Measurements from ENCODE around the gene THAP12.
"Not testable (repeated sequence)": the region's sequence is repeated elsewhere in the genome, so short reads cannot be mapped to it uniquely, and the experiment has no call there.

Gene THAP12, protein sequence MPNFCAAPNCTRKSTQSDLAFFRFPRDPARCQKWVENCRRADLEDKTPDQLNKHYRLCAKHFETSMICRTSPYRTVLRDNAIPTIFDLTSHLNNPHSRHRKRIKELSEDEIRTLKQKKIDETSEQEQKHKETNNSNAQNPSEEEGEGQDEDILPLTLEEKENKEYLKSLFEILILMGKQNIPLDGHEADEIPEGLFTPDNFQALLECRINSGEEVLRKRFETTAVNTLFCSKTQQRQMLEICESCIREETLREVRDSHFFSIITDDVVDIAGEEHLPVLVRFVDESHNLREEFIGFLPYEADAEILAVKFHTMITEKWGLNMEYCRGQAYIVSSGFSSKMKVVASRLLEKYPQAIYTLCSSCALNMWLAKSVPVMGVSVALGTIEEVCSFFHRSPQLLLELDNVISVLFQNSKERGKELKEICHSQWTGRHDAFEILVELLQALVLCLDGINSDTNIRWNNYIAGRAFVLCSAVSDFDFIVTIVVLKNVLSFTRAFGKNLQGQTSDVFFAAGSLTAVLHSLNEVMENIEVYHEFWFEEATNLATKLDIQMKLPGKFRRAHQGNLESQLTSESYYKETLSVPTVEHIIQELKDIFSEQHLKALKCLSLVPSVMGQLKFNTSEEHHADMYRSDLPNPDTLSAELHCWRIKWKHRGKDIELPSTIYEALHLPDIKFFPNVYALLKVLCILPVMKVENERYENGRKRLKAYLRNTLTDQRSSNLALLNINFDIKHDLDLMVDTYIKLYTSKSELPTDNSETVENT

GRCh38 chr11:76380977-76381719 is at the start of gene THAP12, which contains the start of gene GVQW3:
Gene THAP12, minus strand, starts transcription at chr11:76381132. Its CDS starts 296 bp downstream, at chr11:76380836.
Gene GVQW3, plus strand, starts transcription at chr11:76381323. Its CDS starts 506 bp downstream, at chr11:76381829.
- peak; percentile 97 for DNase-seq

GRCh38 chr11:76426660-76427059 is 45.7 kb upstream of the THAP12 start:
- no peak for DNase-seq

DNA sequence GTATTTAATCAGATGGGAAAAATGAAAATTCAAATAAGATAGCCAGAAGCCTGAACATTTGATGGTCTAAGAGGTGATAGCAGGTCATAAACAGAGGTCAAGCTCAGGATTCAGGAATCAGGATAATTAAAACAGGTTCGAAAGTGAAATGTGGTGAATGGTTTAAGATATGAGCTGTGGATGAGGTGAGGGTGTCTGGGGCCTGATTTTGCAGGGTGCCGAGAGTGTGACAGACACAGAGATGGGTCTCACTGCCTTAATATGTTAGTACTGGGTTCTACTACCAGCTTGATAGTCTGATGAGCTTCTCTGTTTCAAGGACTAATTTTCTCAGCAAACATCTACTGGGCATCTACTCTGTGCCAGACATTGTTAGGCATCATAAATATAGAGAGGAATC is 44.0 kb upstream of the THAP12 start:
- DNase-seq = no peak

DNA sequence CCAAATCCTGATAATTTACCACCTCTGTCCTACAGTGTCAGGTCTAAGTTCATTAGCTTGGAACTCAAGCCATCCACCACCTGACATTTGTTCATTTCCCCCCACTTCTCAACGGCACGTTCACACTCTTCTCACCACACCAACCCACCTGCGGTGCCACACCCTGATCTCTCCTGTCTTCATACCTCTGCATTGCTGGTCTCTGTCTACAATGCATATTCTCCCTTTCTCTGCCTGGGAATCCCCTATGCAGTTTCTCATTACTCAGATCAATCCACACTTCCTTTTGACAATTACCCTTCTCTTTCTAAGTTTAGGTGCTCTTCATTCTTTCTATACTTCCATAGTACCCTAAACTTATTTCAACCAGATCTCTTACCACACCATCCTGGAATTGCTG is 43.4 kb upstream of the THAP12 start:
- no peak for DNase-seq

- peak; percentile 8 for DNase-seq
Observed at GRCh38 chr11:76419896-76420295, 39.0 kb upstream of the THAP12 start.

- DNase-seq = peak; percentile 3
Observed at GRCh38 chr11:76415073-76415472, 34.1 kb upstream of the THAP12 start.

- no peak for DNase-seq
Observed at GRCh38 chr11:76410851-76411357, 30.0 kb upstream of the THAP12 start.

GRCh38 chr11:76408171-76408965 is 27.4 kb upstream of the THAP12 start:
- DNase-seq = no peak

DNA sequence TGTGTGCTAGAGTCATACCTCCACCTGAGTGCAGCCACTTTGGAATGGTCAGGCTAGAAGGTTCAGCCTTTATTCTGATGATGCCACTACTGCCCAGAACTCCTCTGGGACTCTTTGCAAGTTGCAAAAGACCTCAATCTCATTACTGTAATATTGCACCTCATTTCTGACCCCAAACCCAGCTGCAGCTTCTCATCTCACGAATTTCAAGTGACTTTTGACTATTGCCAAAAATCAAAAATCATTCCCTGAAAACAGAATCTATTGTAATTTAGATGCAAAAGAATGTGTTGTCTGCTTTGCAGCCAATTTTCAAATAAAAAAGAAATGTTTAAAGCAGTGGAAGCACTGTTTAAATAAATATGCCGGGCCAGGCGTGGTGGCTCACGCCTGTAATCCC is 25.4 kb upstream of the THAP12 start:
- no peak for DNase-seq

- not testable (repeated sequence) for DNase-seq
Observed at GRCh38 chr11:76401484-76401883, 20.6 kb upstream of the THAP12 start.

- no peak for DNase-seq
Observed at GRCh38 chr11:76400967-76401366, 20.0 kb upstream of the THAP12 start.

- DNase-seq = no peak
Observed at GRCh38 chr11:76397383-76397782, 16.5 kb upstream of the THAP12 start.

DNA sequence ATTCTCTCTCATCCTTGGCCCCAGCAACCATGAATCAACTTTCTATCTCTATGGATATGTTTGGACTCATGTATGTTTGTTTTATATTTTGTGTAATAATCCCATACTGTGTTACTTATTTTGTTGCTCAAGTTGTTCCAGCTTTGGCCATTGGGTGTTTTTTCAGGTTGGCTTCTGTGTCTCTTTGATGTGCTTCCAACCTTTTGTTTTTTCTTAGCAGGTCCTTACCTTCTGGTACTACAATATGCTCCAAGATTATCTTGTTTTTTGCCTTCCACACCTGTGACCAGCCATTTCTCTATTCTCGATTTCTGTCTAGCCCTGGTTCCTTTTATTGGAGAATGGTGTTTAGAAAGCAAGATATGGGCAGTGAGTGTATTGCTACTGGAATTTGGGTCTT is 14.4 kb upstream of the THAP12 start:
- DNase-seq = no peak

- no peak for DNase-seq
Observed at GRCh38 chr11:76394411-76394810, 13.5 kb upstream of the THAP12 start.

DNA sequence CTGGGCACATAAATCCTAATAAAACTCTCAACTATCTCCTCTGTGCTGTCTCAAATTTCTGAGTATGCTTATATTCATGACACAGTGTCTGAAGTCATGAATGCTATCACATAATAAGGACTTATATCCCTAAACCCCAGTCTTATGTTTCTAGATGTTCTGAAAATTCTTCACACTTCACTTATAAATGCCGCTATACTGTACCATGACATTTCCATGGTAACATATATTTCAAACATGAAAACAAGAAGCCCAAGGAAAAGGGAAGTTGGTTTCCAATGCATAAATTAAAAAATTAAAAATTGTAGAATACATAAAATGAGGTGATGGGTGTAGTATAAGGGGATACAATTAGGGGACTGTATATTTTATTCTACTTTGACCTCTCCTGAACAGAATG is 11.9 kb upstream of the THAP12 start:
- no peak for DNase-seq

DNA sequence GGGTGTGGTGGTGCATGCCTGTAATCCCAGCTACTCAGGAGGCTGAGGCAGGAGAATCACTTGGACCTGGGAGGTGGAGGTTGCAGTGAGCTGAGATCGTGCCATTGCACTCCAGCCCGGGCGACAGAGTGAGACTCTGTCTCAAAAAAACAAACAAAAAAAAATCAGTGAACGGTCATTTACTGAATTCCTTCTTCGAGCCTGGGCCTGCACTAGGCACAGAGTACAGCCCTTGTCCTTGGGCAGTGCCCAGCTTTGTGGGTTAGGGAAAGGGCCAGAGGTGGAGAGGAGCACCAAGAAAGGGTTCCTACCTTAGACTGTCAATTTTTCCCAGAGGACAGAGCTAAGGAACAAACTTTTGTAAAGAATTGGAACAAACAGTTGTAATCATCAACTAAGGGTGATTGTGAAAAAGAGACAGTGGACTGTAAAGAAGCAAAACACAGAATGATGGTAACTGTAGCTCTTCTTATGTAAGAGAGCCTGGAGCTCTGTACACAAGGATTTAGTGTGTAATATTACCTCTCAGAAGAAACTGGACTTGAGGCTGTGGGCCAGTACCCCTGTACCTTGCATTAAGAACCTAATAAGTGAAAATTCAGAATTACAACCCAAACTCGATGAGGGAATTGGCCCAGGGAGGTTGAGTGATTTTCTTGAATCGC is 11.0 kb upstream of the THAP12 start:
- DNase-seq = no peak

DNA sequence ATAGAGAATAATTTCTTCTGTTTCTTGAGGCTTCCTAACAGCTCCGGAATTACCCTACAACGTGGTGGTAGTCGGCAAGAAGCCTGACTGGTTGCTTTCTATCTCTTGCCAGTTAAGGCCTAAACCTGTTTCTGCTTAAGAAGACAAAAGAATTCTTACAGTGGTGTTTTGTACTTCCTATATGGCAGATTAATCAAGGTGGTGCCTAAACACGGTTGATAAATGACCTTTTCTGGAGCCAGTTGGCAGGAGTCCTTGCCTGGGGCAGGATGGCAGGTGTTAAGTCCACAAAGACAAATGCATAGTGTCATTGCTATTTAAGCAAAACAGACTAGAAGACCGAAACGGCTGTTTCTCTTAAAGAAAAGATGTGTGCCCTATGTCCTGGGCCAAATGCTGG is 10.1 kb upstream of the THAP12 start:
- no peak for DNase-seq

- DNase-seq = no peak
Observed at GRCh38 chr11:76388408-76388807, 7.5 kb upstream of the THAP12 start.

DNA sequence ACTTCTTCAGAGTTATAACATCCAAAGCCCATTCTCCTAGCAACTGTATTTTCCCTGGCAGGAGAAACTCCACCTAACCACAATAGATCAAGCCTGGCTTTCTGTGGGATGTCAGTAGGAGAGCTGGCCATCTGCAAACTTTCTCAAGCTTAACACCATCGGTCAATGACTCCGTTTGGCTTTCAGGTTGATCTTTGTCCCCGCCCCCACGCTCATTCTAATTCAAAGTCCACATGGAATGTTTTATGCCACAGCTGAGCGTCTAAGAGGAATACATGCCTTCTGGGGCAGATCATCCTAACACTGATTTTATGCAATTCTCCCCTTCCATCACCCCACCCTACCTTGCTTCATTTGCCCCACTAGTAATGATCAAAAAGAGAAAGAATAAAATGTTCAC is 5.0 kb upstream of the THAP12 start:
- DNase-seq = no peak

DNA sequence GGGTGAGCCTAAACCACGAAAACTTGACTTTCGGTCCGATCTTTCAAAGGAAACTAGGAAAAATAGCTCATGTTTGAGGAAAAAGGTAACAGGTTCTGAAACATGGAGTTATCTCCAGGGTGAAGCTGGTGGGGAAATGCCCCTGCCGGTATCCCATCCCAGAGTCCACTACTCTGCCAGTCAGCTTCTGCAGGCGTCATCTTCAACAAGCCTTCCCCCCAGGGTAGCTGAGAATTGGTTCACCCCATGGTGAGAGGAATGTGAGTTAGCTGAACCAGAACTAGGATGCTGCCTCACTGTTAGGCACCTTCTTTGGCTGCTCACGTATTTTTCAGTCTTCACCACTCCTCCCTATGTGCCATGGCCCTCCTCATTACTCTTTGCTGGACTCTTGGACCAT is 1.3 kb upstream of the THAP12 start:
- no peak for DNase-seq

DNA sequence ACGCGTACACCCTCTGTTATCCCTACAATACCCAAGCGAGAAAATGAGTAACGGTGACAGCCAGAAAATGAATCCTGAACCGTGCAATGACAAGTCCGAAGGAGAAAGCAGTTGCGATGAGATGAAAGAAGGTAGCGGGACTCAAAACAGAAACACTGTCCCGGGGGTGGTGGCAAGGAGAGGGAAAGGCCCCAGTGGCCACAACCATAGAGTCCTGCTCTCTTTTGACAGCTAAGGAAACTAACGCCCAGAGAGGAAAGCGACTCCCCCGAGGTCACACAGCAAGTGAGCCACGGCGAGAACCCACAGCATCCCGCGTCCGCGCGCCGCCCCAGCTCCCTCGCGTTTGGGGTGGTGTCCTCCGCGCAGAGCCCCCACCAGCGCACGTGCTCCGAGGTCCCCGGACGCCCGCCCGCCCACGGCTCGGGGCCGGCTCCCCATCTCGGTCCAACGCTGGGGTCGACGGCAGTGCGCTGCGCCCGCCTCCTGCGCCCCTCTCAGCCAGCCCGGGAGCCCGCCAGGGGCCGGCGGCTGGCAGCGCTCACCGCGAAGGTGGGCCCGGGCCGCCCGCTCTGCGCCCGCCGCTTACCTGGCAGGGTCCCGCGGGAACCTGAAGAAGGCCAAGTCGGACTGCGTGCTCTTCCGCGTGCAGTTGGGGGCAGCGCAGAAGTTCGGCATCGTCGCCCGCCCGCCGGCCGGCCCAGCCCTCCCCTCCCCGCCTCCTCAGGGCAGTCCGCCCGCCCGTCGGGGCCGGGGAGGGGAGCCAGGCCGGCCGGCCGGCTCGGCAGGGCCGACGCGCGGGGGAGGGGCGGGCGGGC is 564 bp downstream of the THAP12 start:
- DNase-seq = peak; percentile 46

Data from CD4-positive, alpha-beta T cell treated with Interleukin-17A for 4 hours (primary cell).